Uterus (tissue), 4 donors: ENCODE measurements around the gene RGS11. TPM values are rescaled to one million over a fixed set of nuclear protein-coding genes. Genes with fewer than 3 reads are reported as not detected.
A peak's percentile ranks its signal among the peaks of the same experiment; 100 is the strongest.
"Not testable (repeated sequence)": the region's sequence is repeated elsewhere in the genome, so short reads cannot be mapped to it uniquely, and the experiment has no call there.

Source experiments
- DNase-seq, 2 donors: peaks; one replicate each; pipeline ENCODE4 v3.0.0-alpha.2; 2019 to 2020
- H3K27ac ChIP-seq, 2 donors: fragments of 200-600 bp; sonication (generic); 1 replicate in 1 of 2; 2 replicates in 1 of 2; pipeline ENCODE4 v1.5.1; 2016 to 2018
- H3K27me3 ChIP-seq, 2 donors: fragments of 200-600 bp; sonication (generic); one replicate each; pipeline ENCODE4 v1.5.1; 2018 to 2019; ENCODE audit warnings: control low read depth in 1 of 2
- H3K36me3 ChIP-seq, 2 donors: fragments of 200-600 bp; sonication (generic); one replicate each; pipeline ENCODE4 v1.5.1; 2019; ENCODE audit warnings: control low read depth in 1 of 2
- H3K4me1 ChIP-seq, 2 donors: fragments of 200-600 bp; sonication (generic); one replicate each; pipeline ENCODE4 v1.5.1; 2018 to 2019; ENCODE audit warnings: control low read depth in 1 of 2
- H3K4me3 ChIP-seq, 2 donors: fragments of 200-600 bp; sonication (generic); 1 replicate in 1 of 2; 2 replicates in 1 of 2; pipeline ENCODE4 v1.5.1; 2018 to 2019; ENCODE audit warnings: mild to moderate bottlenecking in 1 of 2
- H3K9me3 ChIP-seq, 2 donors: fragments of 200-600 bp; sonication (generic); one replicate each; pipeline ENCODE4 v1.5.1; 2019; ENCODE audit warnings: control low read depth in 1 of 2
- CTCF ChIP-seq, 4 experiments: fragments of 200-600 bp in 2 of 4; fragments of 450-650 bp in 2 of 4; sonication (generic) in 2 of 4; IDR thresholded peaks; one replicate each; pipeline ENCODE4 v1.5.1; 2016 to 2019; ENCODE audit warnings: antibody characterized with exemption in 4 of 4, mild to moderate bottlenecking in 2 of 4, moderate library complexity in 1 of 4
- POLR2A ChIP-seq, 2 donors: fragments of 450-650 bp; IDR thresholded peaks; one replicate each; pipeline ENCODE4 v1.6.1; 2016; ENCODE audit warnings: antibody characterized with exemption in 2 of 2, mild to moderate bottlenecking in 1 of 2, moderate library complexity in 1 of 2
- intact Hi-C: fragments of 100-400 bp; cut with DNase I; formaldehyde crosslinking; loops from one replicate; pipeline ENCODE4 v1.15.1; 2023; ENCODE audit warnings: low total_unique reads
- total RNA-seq, 4 donors: library from RNA; depleted of rRNA in 3 of 4; stranded (reverse); fragments of >200 nt in 3 of 4; gene quantifications; one replicate each; pipeline versions ENCODE4 v1.1.0 to v1.2.4, GENCODE V29; 2014 to 2023
- donor health status: DM: yes; HTN: yes; CAD: no.

The RGS11 gene
- total RNA-seq, 4 donors from 2014 or later = 1.1 to 2.4 (median 2.3) TPM; not detected in 1

GRCh38 chr16:230949-231348, 44.8 kb downstream of the RGS11 start:
- H3K27me3 ChIP-seq = no peaks in the 10 kb centered on the region
- no peaks in the 10 kb centered on the region for H3K36me3 ChIP-seq
- no peak for DNase-seq
- H3K9me3 ChIP-seq = no peaks in the 10 kb centered on the region
- peaks cover 7 to 10% of the 10 kb centered on the region in 2 donors for H3K4me1 ChIP-seq
- no peak overlapping the region for H3K4me3 ChIP-seq
- intact Hi-C loops = no loop called here
- H3K27ac ChIP-seq = no peak overlapping the region
- no peak for TF ChIP-seq CTCF (IDR thresholded peaks at IDR 0.05)
- no peak for TF ChIP-seq POLR2A (IDR thresholded peaks at IDR 0.05)

GRCh38 chr16:230351-230750, 45.4 kb downstream of the RGS11 start:
- DNase-seq, intact Hi-C loops: not testable (repeated sequence)

DNA sequence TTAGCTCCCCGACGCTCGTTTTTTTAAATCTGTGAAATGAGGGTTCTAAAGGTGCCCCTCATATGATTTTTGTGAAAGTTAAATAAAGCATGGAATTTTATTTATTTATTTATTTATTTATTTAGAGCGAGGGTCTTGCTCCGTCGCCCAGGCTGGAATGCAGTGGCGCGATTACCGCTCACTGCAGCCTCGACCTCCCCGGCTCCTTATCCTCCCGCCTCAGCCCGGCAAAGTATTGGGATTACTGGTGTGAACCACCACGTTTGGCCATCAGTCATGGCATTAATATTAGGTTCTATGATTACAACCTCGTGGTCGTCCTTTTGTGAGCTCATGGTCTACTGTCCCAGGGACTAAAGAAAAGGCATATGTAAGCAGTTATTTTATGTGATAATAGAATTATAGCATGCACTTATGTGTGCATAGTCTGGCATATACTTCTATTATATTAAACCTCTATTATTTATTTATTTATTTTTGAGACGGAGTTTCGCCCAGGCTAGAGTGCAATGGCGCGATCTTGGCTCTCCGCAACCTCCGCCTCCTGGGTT, 45.9 kb downstream of the RGS11 start:
- no peaks in the 10 kb centered on the region for H3K27me3 ChIP-seq
- DNase-seq = no peak
- TF ChIP-seq POLR2A (IDR thresholded peaks at IDR 0.05) = no peak
- no peak for TF ChIP-seq CTCF (IDR thresholded peaks at IDR 0.05)
- intact Hi-C loops = no loop called here
- H3K27ac ChIP-seq = peak overlapping the region; percentile 95
- peaks cover 7 to 10% of the 10 kb centered on the region in 2 donors for H3K4me1 ChIP-seq
- peak overlapping the region; percentile 72 to 76 for H3K4me3 ChIP-seq
- H3K9me3 ChIP-seq = no peaks in the 10 kb centered on the region
- H3K36me3 ChIP-seq = no peaks in the 10 kb centered on the region

More at GRCh38 chr16:230351-230750, 45.4 kb downstream of the RGS11 start:
- not testable (repeated sequence) for H3K27me3 ChIP-seq, H3K27ac ChIP-seq, H3K4me1 ChIP-seq, H3K4me3 ChIP-seq, H3K36me3 ChIP-seq, H3K9me3 ChIP-seq

GRCh38 chr16:228852-229730, 46.7 kb downstream of the RGS11 start, which contains the start of gene LUC7L:
Gene LUC7L (minus strand): TSS chr16:229449. CDS start chr16:229339, 110 bp downstream.
- H3K36me3 ChIP-seq = no peaks in the 10 kb centered on the region
- H3K9me3 ChIP-seq = no peaks in the 10 kb centered on the region
- H3K4me3 ChIP-seq = peak within 1 kb of the TSS; percentile 72 to 76
- DNase-seq = peak; percentile 83 to 87
- TF ChIP-seq POLR2A (IDR thresholded peaks at IDR 0.05) (peak; percentile 86 to 98), CTCF (IDR thresholded peaks at IDR 0.05) (no peak)
- intact Hi-C loops = no loop called here
- H3K27ac ChIP-seq = peak within 1 kb of the TSS; percentile 95
- peaks cover 7 to 10% of the 10 kb centered on the region in 2 donors for H3K4me1 ChIP-seq
- no peaks in the 10 kb centered on the region for H3K27me3 ChIP-seq

GRCh38 chr16:228151-228851, 47.4 kb downstream of the RGS11 start:
- TF ChIP-seq POLR2A (IDR thresholded peaks at IDR 0.05) (no peak), CTCF (IDR thresholded peaks at IDR 0.05) (no peak)
- intact Hi-C loops = no loop called here
- no peak for DNase-seq
- Histone ChIP-seq H3K27me3 (no peaks in the 10 kb centered on the region), H3K4me3 (peak overlapping the region; percentile 72 to 76), H3K36me3 (no peaks in the 10 kb centered on the region), H3K4me1 (peaks cover 7 to 10% of the 10 kb centered on the region in 2 donors), H3K27ac (peak overlapping the region; percentile 95), H3K9me3 (no peaks in the 10 kb centered on the region)
